Fibroblast of skin of right biceps (primary cell): ENCODE results near the gene ASPRV1.
"Not testable (repeated sequence)": the region's sequence is repeated elsewhere in the genome, so short reads cannot be mapped to it uniquely, and the experiment has no call there.

Source experiments
- DNase-seq: peaks from one replicate; pipeline ENCODE4 v3.0.0-alpha.2; 2013

Gene ASPRV1

GRCh38 chr2:69961496-69961895 lies at the start of gene ASPRV1:
TSS of gene ASPRV1 (minus strand) at chr2:69961631. CDS start at chr2:69961436, 195 bp downstream.
- DNase-seq = no peak

- no peak for DNase-seq
These were observed 49.2 kb upstream of the ASPRV1 start for GRCh38 chr2:70010576-70011111.

- DNase-seq = peak; percentile 18
These were observed 48.5 kb upstream of the ASPRV1 start for GRCh38 chr2:70009762-70010575.

GRCh38 chr2:70008290-70008689 lies 46.9 kb upstream of the ASPRV1 start:
- no peak for DNase-seq

- DNase-seq = no peak
These were observed 45.7 kb upstream of the ASPRV1 start for GRCh38 chr2:70007151-70007550.

- no peak for DNase-seq
These were observed 45.0 kb upstream of the ASPRV1 start for GRCh38 chr2:70006447-70006784.

- no peak for DNase-seq
These were observed 44.5 kb upstream of the ASPRV1 start for GRCh38 chr2:70005752-70006446.

GRCh38 chr2:70005216-70005615 lies 43.8 kb upstream of the ASPRV1 start:
- DNase-seq = no peak

GRCh38 chr2:70003093-70003830 lies 41.8 kb upstream of the ASPRV1 start:
- no peak for DNase-seq

- no peak for DNase-seq
These were observed 40.9 kb upstream of the ASPRV1 start for GRCh38 chr2:70002241-70002899.

GRCh38 chr2:70000529-70000928 lies 39.1 kb upstream of the ASPRV1 start:
- DNase-seq = not testable (repeated sequence)

GRCh38 chr2:69998761-69999160 lies 37.3 kb upstream of the ASPRV1 start:
- DNase-seq = no peak

- peak; percentile 77 for DNase-seq
These were observed 35.8 kb upstream of the ASPRV1 start for GRCh38 chr2:69997015-69997830.

- no peak for DNase-seq
These were observed 34.1 kb upstream of the ASPRV1 start for GRCh38 chr2:69995511-69995910.

- no peak for DNase-seq
These were observed 32.7 kb upstream of the ASPRV1 start for GRCh38 chr2:69994166-69994565.

GRCh38 chr2:69993708-69994107 lies 32.3 kb upstream of the ASPRV1 start:
- no peak for DNase-seq

- no peak for DNase-seq
These were observed 31.7 kb upstream of the ASPRV1 start for GRCh38 chr2:69993048-69993565.

GRCh38 chr2:69992310-69993047 lies 31.0 kb upstream of the ASPRV1 start:
- no peak for DNase-seq

GRCh38 chr2:69989441-69990105 lies 28.1 kb upstream of the ASPRV1 start:
- no peak for DNase-seq

- no peak for DNase-seq
These were observed 27.6 kb upstream of the ASPRV1 start for GRCh38 chr2:69989009-69989408.
